DND-41 (cell line): Measurements from ENCODE around the gene PAX6.

Experiments used
- CTCF ChIP-seq: IDR thresholded peaks from 2 replicates; pipeline ENCODE4 v1.5.1; 2012; ENCODE audit warnings: borderline replicate concordance, low read length, moderate library complexity, mild to moderate bottlenecking; ENCODE audit not compliant: poor library complexity, severe bottlenecking; ENCODE audit errors: extremely low read depth
- EZH2 ChIP-seq: IDR thresholded peaks from 3 replicates; pipeline ENCODE4 v1.6.1; 2012; ENCODE audit warnings: borderline replicate concordance, low read depth, mild to moderate bottlenecking, moderate library complexity, low read length, inconsistent platforms; ENCODE audit not compliant: severe bottlenecking

GRCh38 chr11:31764261-31764660 lies 46.9 kb downstream of the PAX6 start:
- TF ChIP-seq CTCF, result no peak
- no peak for TF ChIP-seq EZH2
